Measurements from ENCODE around the gene EGFL7. TPM values are rescaled to one million over a fixed set of nuclear protein-coding genes. Genes with fewer than 3 reads are reported as not detected.

Gene EGFL7
- total RNA-seq, 1 donor from 2014 or later: 16.5 TPM

- TF ChIP-seq CTCF (IDR thresholded peaks at IDR 0.05) (no peak), EZH2 (IDR thresholded peaks at IDR 0.05) (no peak), EZH2phosphoT487 (IDR thresholded peaks at IDR 0.05) (no peak)
- H3K27me3 Mint-ChIP-seq (ENCODE audit: insufficient read depth, low read depth): peaks cover 8% of the 10 kb centered on the region
- no peak overlapping the region for H3K9ac ChIP-seq
- H3K79me2 ChIP-seq (ENCODE audit: low read depth): no peaks in the 10 kb centered on the region
- H3K36me3 ChIP-seq: no peaks in the 10 kb centered on the region
- peaks cover 20% of the 10 kb centered on the region for H3K4me1 Mint-ChIP-seq
- no peaks in the 10 kb centered on the region for H3K36me3 Mint-ChIP-seq
- no peak overlapping the region for H3K4me2 ChIP-seq
- H3K4me3 ChIP-seq: no peak overlapping the region
- H3K9me3 ChIP-seq (ENCODE audit: low read depth): no peaks in the 10 kb centered on the region
- peaks cover 52% of the 10 kb centered on the region for H3K27me3 ChIP-seq
- H3K9me3 Mint-ChIP-seq: no peaks in the 10 kb centered on the region
- no peak overlapping the region for H3K27ac Mint-ChIP-seq
- no peak for DNase-seq (ENCODE audit: low spot score)
- no peak overlapping the region for H2AFZ ChIP-seq (replicated peaks)
- peak overlapping the region; percentile 55 for H3K4me3 Mint-ChIP-seq
- H4K20me1 ChIP-seq (ENCODE audit: low read depth): peaks cover 13% of the 10 kb centered on the region
- H3F3A ChIP-seq (ENCODE audit: low read depth): peaks cover 20% of the 10 kb centered on the region
- H3K27ac ChIP-seq: no peak overlapping the region
- peaks cover 30% of the 10 kb centered on the region for H3K4me1 ChIP-seq
These were observed 26.4 kb downstream of the EGFL7 start for GRCh38 chr9:136689108-136689460.

DNA sequence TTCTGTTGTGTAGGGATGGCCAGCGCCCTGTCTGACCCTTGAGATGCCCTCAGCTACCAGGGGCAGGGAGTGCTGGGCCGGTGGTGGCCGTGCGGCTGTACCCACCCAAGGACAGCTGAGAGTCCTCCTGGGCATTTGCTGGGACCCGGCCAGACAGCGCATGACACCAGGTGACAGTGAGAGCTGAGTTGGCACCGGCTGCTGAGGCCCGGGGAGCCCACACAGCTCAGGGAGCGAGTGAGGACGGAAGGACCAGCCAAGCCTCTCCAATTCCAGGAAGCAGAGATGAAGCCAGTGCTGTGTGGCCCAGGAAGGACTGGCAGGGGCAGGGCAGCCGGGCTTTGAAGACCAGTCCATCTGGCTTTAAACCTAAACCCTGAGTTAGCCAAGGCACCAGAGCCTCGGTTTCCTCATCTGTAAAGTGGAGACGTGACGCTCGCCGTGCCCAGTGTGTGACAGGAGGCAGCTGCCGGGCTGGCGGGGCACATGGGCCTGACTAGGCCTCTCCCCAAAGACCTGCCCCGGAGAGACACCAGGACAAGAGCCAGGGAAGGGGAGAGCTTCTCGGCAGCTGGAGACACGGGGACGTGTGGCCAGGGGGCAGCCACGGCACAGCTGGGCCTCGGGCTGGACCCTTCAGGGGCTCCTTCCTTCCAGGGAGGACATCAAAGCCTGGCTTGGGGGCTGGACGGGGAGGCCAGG lies 27.5 kb downstream of the EGFL7 start:
- Histone ChIP-seq H3K9ac (no peak overlapping the region), H3F3A (ENCODE audit: low read depth) (peaks cover 21% of the 10 kb centered on the region), H2AFZ (replicated peaks) (no peak overlapping the region), H3K4me1 (peaks cover 30% of the 10 kb centered on the region), H3K27ac (no peak overlapping the region), H3K4me2 (no peak overlapping the region), H3K4me3 (no peak overlapping the region), H4K20me1 (ENCODE audit: low read depth) (peaks cover 13% of the 10 kb centered on the region), H3K9me3 (ENCODE audit: low read depth) (no peaks in the 10 kb centered on the region), H3K27me3 (peaks cover 46% of the 10 kb centered on the region), H3K36me3 (no peaks in the 10 kb centered on the region), H3K79me2 (ENCODE audit: low read depth) (no peaks in the 10 kb centered on the region)
- no peaks in the 10 kb centered on the region for H3K36me3 Mint-ChIP-seq
- no peaks in the 10 kb centered on the region for H3K9me3 Mint-ChIP-seq
- TF ChIP-seq EZH2 (IDR thresholded peaks at IDR 0.05) (no peak), EZH2phosphoT487 (IDR thresholded peaks at IDR 0.05) (no peak), CTCF (IDR thresholded peaks at IDR 0.05) (no peak)
- no peak for DNase-seq (ENCODE audit: low spot score)
- peaks cover 8% of the 10 kb centered on the region for H3K27me3 Mint-ChIP-seq (ENCODE audit: insufficient read depth, low read depth)
- no peak overlapping the region for H3K27ac Mint-ChIP-seq
- peaks cover 20% of the 10 kb centered on the region for H3K4me1 Mint-ChIP-seq
- no peak overlapping the region for H3K4me3 Mint-ChIP-seq

DNA sequence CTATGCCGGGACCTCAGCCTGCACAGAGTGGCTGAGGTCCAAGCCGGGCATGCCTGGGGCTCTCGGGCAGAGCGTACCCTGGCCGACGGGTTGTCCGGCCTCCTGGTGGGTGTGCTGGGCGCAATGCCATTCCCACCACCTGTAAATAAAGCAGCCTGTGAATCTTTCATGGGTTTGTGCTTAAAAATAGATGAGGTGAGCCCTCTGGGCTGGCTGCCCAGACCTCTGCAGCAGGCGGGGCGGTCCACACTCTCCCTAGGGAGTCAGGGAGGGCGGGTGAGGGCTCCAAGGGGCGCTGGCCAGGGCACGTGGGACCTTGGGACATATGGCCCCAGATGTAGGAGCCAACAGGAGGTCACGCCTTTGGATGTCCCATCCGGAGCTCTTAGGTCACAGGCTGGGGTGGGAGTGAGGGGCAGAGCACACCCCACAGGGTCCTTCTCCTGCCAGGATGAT lies 28.1 kb downstream of the EGFL7 start:
- no peaks in the 10 kb centered on the region for H3K79me2 ChIP-seq (ENCODE audit: low read depth)
- H3K9ac ChIP-seq: no peak overlapping the region
- Mint-ChIP-seq H3K36me3 (no peaks in the 10 kb centered on the region), H3K4me1 (peaks cover 19% of the 10 kb centered on the region), H3K4me3 (no peak overlapping the region), H3K27ac (no peak overlapping the region), H3K27me3 (ENCODE audit: insufficient read depth, low read depth) (peaks cover 6% of the 10 kb centered on the region), H3K9me3 (no peaks in the 10 kb centered on the region)
- no peak for DNase-seq (ENCODE audit: low spot score)
- peaks cover 40% of the 10 kb centered on the region for H3K27me3 ChIP-seq
- no peaks in the 10 kb centered on the region for H3K36me3 ChIP-seq
- H3K4me1 ChIP-seq: peaks cover 29% of the 10 kb centered on the region
- H3K4me2 ChIP-seq: no peak overlapping the region
- H3K4me3 ChIP-seq: no peak overlapping the region
- H3F3A ChIP-seq (ENCODE audit: low read depth): peaks cover 21% of the 10 kb centered on the region
- no peak overlapping the region for H2AFZ ChIP-seq (replicated peaks)
- H3K27ac ChIP-seq: no peak overlapping the region
- H3K9me3 ChIP-seq (ENCODE audit: low read depth): no peaks in the 10 kb centered on the region
- no peak for TF ChIP-seq CTCF (IDR thresholded peaks at IDR 0.05)
- no peak for TF ChIP-seq EZH2 (IDR thresholded peaks at IDR 0.05)
- no peak for TF ChIP-seq EZH2phosphoT487 (IDR thresholded peaks at IDR 0.05)
- peaks cover 11% of the 10 kb centered on the region for H4K20me1 ChIP-seq (ENCODE audit: low read depth)
